ENCODE measurements around the gene INPP5A.

The INPP5A gene

GRCh38 chr10:132681858-132682755, 144.5 kb downstream of the INPP5A start:
- no peak overlapping the region for H3K4me3 ChIP-seq (ENCODE audit: low read length)
- WGBS: 94% methylated on average over 25 of the region's 25 CpGs
- no peak overlapping the region for H3K27ac ChIP-seq (ENCODE audit: low read depth, low read length)
- H3K9me3 ChIP-seq (ENCODE audit: insufficient read depth, low read depth, low read length): no peaks in the 10 kb centered on the region
- H3K36me3 ChIP-seq (ENCODE audit: insufficient read depth, low read length): no peaks in the 10 kb centered on the region
- no peaks in the 10 kb centered on the region for H3K4me1 ChIP-seq (ENCODE audit: insufficient read depth, low read length)
- H3K27me3 ChIP-seq (ENCODE audit: insufficient read depth, low read length): no peaks in the 10 kb centered on the region
- no peak overlapping the region for H3K9ac ChIP-seq (ENCODE audit: low read depth, low read length)

GRCh38 chr10:132684164-132684891, 146.7 kb downstream of the INPP5A start:
- 96% methylated on average over 12 of the region's 12 CpGs for WGBS
- H3K36me3 ChIP-seq (ENCODE audit: insufficient read depth, low read length): no peaks in the 10 kb centered on the region
- H3K27me3 ChIP-seq (ENCODE audit: insufficient read depth, low read length): no peaks in the 10 kb centered on the region
- no peaks in the 10 kb centered on the region for H3K4me1 ChIP-seq (ENCODE audit: insufficient read depth, low read length)
- H3K27ac ChIP-seq (ENCODE audit: low read depth, low read length): no peak overlapping the region
- H3K9ac ChIP-seq (ENCODE audit: low read depth, low read length): no peak overlapping the region
- no peak overlapping the region for H3K4me3 ChIP-seq (ENCODE audit: low read length)
- no peaks in the 10 kb centered on the region for H3K9me3 ChIP-seq (ENCODE audit: insufficient read depth, low read depth, low read length)

- H3K4me3 ChIP-seq (ENCODE audit: low read length): no peak overlapping the region
- no peaks in the 10 kb centered on the region for H3K36me3 ChIP-seq (ENCODE audit: insufficient read depth, low read length)
- no peaks in the 10 kb centered on the region for H3K9me3 ChIP-seq (ENCODE audit: insufficient read depth, low read depth, low read length)
- no peaks in the 10 kb centered on the region for H3K4me1 ChIP-seq (ENCODE audit: insufficient read depth, low read length)
- WGBS: 77% methylated on average over 32 of the region's 32 CpGs
- H3K27me3 ChIP-seq (ENCODE audit: insufficient read depth, low read length): no peaks in the 10 kb centered on the region
- H3K9ac ChIP-seq (ENCODE audit: low read depth, low read length): no peak overlapping the region
- H3K27ac ChIP-seq (ENCODE audit: low read depth, low read length): no peak overlapping the region
Measured at GRCh38 chr10:132685101-132685891, 147.7 kb downstream of the INPP5A start.

- Histone ChIP-seq H3K36me3 (ENCODE audit: insufficient read depth, low read length) (no peaks in the 10 kb centered on the region), H3K27ac (ENCODE audit: low read depth, low read length) (no peak overlapping the region), H3K9ac (ENCODE audit: low read depth, low read length) (no peak overlapping the region), H3K9me3 (ENCODE audit: insufficient read depth, low read depth, low read length) (no peaks in the 10 kb centered on the region), H3K27me3 (ENCODE audit: insufficient read depth, low read length) (no peaks in the 10 kb centered on the region), H3K4me1 (ENCODE audit: insufficient read depth, low read length) (no peaks in the 10 kb centered on the region), H3K4me3 (ENCODE audit: low read length) (no peak overlapping the region)
- WGBS: 95% methylated on average over 25 of the region's 25 CpGs
Measured at GRCh38 chr10:132685921-132686680, 148.5 kb downstream of the INPP5A start.

GRCh38 chr10:132687181-132687892, 149.8 kb downstream of the INPP5A start:
- H3K4me1 ChIP-seq (ENCODE audit: insufficient read depth, low read length): no peaks in the 10 kb centered on the region

GRCh38 chr10:132687893-132688579, 150.4 kb downstream of the INPP5A start:
- Histone ChIP-seq H3K27me3 (ENCODE audit: insufficient read depth, low read length) (no peaks in the 10 kb centered on the region), H3K4me3 (ENCODE audit: low read length) (no peak overlapping the region), H3K9me3 (ENCODE audit: insufficient read depth, low read depth, low read length) (no peaks in the 10 kb centered on the region), H3K36me3 (ENCODE audit: insufficient read depth, low read length) (no peaks in the 10 kb centered on the region), H3K27ac (ENCODE audit: low read depth, low read length) (no peak overlapping the region), H3K4me1 (ENCODE audit: insufficient read depth, low read length) (no peaks in the 10 kb centered on the region), H3K9ac (ENCODE audit: low read depth, low read length) (no peak overlapping the region)
- WGBS: 75% methylated on average over 14 of the region's 14 CpGs

More at GRCh38 chr10:132687181-132687892, 149.8 kb downstream of the INPP5A start:
- Histone ChIP-seq H3K9ac (ENCODE audit: low read depth, low read length) (no peak overlapping the region), H3K27me3 (ENCODE audit: insufficient read depth, low read length) (no peaks in the 10 kb centered on the region), H3K4me3 (ENCODE audit: low read length) (no peak overlapping the region), H3K9me3 (ENCODE audit: insufficient read depth, low read depth, low read length) (no peaks in the 10 kb centered on the region), H3K27ac (ENCODE audit: low read depth, low read length) (no peak overlapping the region), H3K36me3 (ENCODE audit: insufficient read depth, low read length) (no peaks in the 10 kb centered on the region)
- 95% methylated on average over 21 of the region's 21 CpGs for WGBS

GRCh38 chr10:132688580-132689420, 151.2 kb downstream of the INPP5A start:
- Histone ChIP-seq H3K9ac (ENCODE audit: low read depth, low read length) (no peak overlapping the region), H3K4me1 (ENCODE audit: insufficient read depth, low read length) (no peaks in the 10 kb centered on the region), H3K4me3 (ENCODE audit: low read length) (no peak overlapping the region), H3K27me3 (ENCODE audit: insufficient read depth, low read length) (no peaks in the 10 kb centered on the region), H3K27ac (ENCODE audit: low read depth, low read length) (no peak overlapping the region), H3K9me3 (ENCODE audit: insufficient read depth, low read depth, low read length) (no peaks in the 10 kb centered on the region), H3K36me3 (ENCODE audit: insufficient read depth, low read length) (no peaks in the 10 kb centered on the region)
- 94% methylated on average over 20 of the region's 20 CpGs for WGBS

- H3K27ac ChIP-seq (ENCODE audit: low read depth, low read length): no peak overlapping the region
- no peaks in the 10 kb centered on the region for H3K27me3 ChIP-seq (ENCODE audit: insufficient read depth, low read length)
- no peak overlapping the region for H3K4me3 ChIP-seq (ENCODE audit: low read length)
- peaks cover 2% of the 10 kb centered on the region; the same call in 1 of the 2 replicates for H3K9me3 ChIP-seq (ENCODE audit: insufficient read depth, low read depth, low read length)
- H3K36me3 ChIP-seq (ENCODE audit: insufficient read depth, low read length): no peaks in the 10 kb centered on the region
- H3K9ac ChIP-seq (ENCODE audit: low read depth, low read length): no peak overlapping the region
- 95% methylated on average over 25 of the region's 25 CpGs for WGBS
- H3K4me1 ChIP-seq (ENCODE audit: insufficient read depth, low read length): no peaks in the 10 kb centered on the region
Measured at GRCh38 chr10:132689721-132690360, 152.3 kb downstream of the INPP5A start.

GRCh38 chr10:132690401-132690800, 152.8 kb downstream of the INPP5A start:
- Histone ChIP-seq H3K4me1 (ENCODE audit: insufficient read depth, low read length) (no peaks in the 10 kb centered on the region), H3K4me3 (ENCODE audit: low read length) (no peak overlapping the region), H3K9ac (ENCODE audit: low read depth, low read length) (no peak overlapping the region), H3K27me3 (ENCODE audit: insufficient read depth, low read length) (no peaks in the 10 kb centered on the region), H3K36me3 (ENCODE audit: insufficient read depth, low read length) (no peaks in the 10 kb centered on the region), H3K27ac (ENCODE audit: low read depth, low read length) (no peak overlapping the region), H3K9me3 (ENCODE audit: insufficient read depth, low read depth, low read length) (peaks cover 7% of the 10 kb centered on the region; the same call in 1 of the 2 replicates)
- WGBS: 93% methylated on average over 7 of the region's 7 CpGs

Data from HUES64 (cell line).